Hippocampal formation (tissue), 2 donors: ENCODE data around the gene SEMA5A.

Experiments
- DNase-seq, 2 donors: peaks; one replicate each; lab custom pipeline; 2025; lab: John Stamatoyannopoulos, UW

The SEMA5A gene

GRCh38 chr5:9474219-9475002 lies 71.5 kb downstream of the SEMA5A start:
- no peak for DNase-seq

GRCh38 chr5:9473624-9474023 lies 72.3 kb downstream of the SEMA5A start:
- DNase-seq: no peak

GRCh38 chr5:9470410-9470809 lies 75.5 kb downstream of the SEMA5A start:
- no peak for DNase-seq

- no peak for DNase-seq
These were observed 77.9 kb downstream of the SEMA5A start for GRCh38 chr5:9468060-9468388.

GRCh38 chr5:9467199-9468059 lies 78.4 kb downstream of the SEMA5A start:
- DNase-seq: no peak

- DNase-seq: no peak
These were observed 79.2 kb downstream of the SEMA5A start for GRCh38 chr5:9466697-9467096.

- no peak for DNase-seq
These were observed 81.4 kb downstream of the SEMA5A start for GRCh38 chr5:9464478-9464877.

GRCh38 chr5:9462109-9462508 lies 83.8 kb downstream of the SEMA5A start:
- DNase-seq: no peak

- DNase-seq: no peak
These were observed 84.8 kb downstream of the SEMA5A start for GRCh38 chr5:9460885-9461645.

- no peak for DNase-seq
These were observed 89.3 kb downstream of the SEMA5A start for GRCh38 chr5:9456435-9457042.

GRCh38 chr5:9455826-9456434 lies 89.9 kb downstream of the SEMA5A start:
- DNase-seq: no peak

GRCh38 chr5:9454491-9454890 lies 91.4 kb downstream of the SEMA5A start:
- no peak for DNase-seq

GRCh38 chr5:9454012-9454481 lies 91.8 kb downstream of the SEMA5A start:
- no peak for DNase-seq

GRCh38 chr5:9453480-9454011 lies 92.3 kb downstream of the SEMA5A start:
- DNase-seq: no peak

GRCh38 chr5:9452181-9452580 lies 93.7 kb downstream of the SEMA5A start:
- DNase-seq: no peak

GRCh38 chr5:9451037-9451436 lies 94.8 kb downstream of the SEMA5A start:
- DNase-seq: no peak

- no peak for DNase-seq
These were observed 98.2 kb downstream of the SEMA5A start for GRCh38 chr5:9447691-9448090.

GRCh38 chr5:9445826-9446388 lies 100.0 kb downstream of the SEMA5A start:
- no peak for DNase-seq

- DNase-seq: no peak
These were observed 101.5 kb downstream of the SEMA5A start for GRCh38 chr5:9444346-9444745.

GRCh38 chr5:9441610-9442009 lies 104.3 kb downstream of the SEMA5A start:
- no peak for DNase-seq

GRCh38 chr5:9440517-9440916 lies 105.4 kb downstream of the SEMA5A start:
- DNase-seq: no peak
